ENCODE results near the gene ECEL1.

Gene ECEL1

DNA sequence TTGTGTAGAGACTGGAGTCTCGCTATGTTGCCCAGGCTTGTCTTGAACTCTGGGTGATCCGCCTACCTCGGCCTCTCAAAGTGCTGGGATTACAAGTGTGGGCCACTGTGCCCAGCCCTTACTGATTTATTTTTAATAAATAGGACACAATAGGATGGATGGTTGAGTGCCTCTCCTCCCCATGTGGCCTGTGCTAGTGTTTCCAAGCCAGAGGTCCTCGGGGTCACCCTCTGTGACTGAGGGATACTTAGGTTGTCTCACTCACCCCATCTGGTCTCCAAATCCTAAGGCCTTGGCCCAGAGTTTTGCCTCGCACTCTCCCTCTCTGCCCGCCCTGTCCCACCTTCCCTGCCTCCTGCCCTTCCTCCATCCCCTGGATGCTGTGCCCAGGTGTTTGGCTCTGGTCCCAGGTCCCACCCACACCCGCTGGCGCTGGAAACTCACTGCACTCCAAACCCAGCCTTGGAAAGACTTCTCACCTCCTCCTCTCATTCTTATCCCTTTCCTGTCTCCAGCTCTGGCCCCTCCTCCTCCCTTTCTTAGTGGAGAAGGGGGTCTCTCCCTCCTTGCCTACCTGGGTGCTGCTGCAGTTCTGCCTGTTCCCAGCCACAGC is 4.7 kb upstream of the ECEL1 start:
- Histone ChIP-seq H3K36me3 (ENCODE audit: insufficient read depth, low read length) (no peaks in the 10 kb centered on the region), H3K4me1 (ENCODE audit: insufficient read depth, low read length) (no peaks in the 10 kb centered on the region), H3K27me3 (ENCODE audit: insufficient read depth, low read length, poor library complexity) (peaks cover 3% of the 10 kb centered on the region), H3K27ac (ENCODE audit: low read length) (no peak overlapping the region), H3K9me3 (ENCODE audit: insufficient read depth, low read length, severe bottlenecking) (no peaks in the 10 kb centered on the region), H3K4me2 (ENCODE audit: insufficient read depth, low read length) (no peak overlapping the region), H3K4me3 (ENCODE audit: low read depth in 1 of 2, low read length in 2 of 2) (no peak overlapping the region), H3K9ac (ENCODE audit: low read depth, low read length) (no peak overlapping the region), H3K79me2 (ENCODE audit: insufficient read depth, low read length) (no peaks in the 10 kb centered on the region), H4K20me1 (ENCODE audit: insufficient read depth, low read length) (no peaks in the 10 kb centered on the region; the same call in none of the 2 replicates), H2AFZ (ENCODE audit: low read depth, low read length) (no peak overlapping the region)
- TF ChIP-seq, protein P1, sequence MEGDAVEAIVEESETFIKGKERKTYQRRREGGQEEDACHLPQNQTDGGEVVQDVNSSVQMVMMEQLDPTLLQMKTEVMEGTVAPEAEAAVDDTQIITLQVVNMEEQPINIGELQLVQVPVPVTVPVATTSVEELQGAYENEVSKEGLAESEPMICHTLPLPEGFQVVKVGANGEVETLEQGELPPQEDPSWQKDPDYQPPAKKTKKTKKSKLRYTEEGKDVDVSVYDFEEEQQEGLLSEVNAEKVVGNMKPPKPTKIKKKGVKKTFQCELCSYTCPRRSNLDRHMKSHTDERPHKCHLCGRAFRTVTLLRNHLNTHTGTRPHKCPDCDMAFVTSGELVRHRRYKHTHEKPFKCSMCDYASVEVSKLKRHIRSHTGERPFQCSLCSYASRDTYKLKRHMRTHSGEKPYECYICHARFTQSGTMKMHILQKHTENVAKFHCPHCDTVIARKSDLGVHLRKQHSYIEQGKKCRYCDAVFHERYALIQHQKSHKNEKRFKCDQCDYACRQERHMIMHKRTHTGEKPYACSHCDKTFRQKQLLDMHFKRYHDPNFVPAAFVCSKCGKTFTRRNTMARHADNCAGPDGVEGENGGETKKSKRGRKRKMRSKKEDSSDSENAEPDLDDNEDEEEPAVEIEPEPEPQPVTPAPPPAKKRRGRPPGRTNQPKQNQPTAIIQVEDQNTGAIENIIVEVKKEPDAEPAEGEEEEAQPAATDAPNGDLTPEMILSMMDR (IDR thresholded peaks at IDR 0.05; ENCODE audit: borderline replicate concordance, extremely low read depth, low read length, poor library complexity, severe bottlenecking), result no peak
- no peak for TF ChIP-seq EZH2 (IDR thresholded peaks at IDR 0.05; ENCODE audit: borderline replicate concordance, low read depth, low read length, severe bottlenecking)
- DNase-seq, result no peak
- ATAC-seq (ENCODE audit: insufficient read depth, low read depth), result no peak

DNA sequence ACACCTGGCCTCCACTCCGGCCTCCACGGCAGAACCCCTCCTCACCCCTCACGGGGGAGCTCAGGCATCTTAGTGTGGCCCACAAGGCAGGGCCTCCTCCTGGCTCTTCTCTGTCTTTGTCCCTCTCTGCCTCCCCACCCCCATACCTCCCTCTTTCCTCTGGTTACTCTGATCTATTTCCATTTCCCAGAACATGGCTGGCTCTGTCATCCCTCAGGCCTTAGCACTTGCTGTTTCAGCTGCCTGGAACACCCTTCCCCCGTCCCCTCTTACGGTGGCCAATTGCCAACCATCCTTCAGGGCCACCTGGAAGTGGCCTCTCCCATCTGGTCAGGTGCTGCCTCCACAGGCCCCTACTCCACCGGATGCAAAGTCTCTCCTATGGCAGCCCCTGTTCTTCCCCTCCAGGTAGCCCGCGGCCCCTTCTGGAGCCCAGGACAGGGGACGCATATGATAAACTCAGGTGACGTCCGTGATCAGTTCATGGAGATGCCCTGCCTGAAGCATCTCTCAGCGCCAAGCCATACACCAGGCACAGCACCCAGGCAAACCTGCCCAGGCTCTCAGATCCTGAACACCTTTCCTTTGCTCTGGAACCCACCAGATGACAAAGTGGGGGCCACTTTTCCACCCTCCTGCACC is 3.6 kb upstream of the ECEL1 start:
- no peaks in the 10 kb centered on the region for H3K4me1 ChIP-seq (ENCODE audit: insufficient read depth, low read length)
- no peak overlapping the region for H3K4me3 ChIP-seq (ENCODE audit: low read depth in 1 of 2, low read length in 2 of 2)
- no peaks in the 10 kb centered on the region for H3K79me2 ChIP-seq (ENCODE audit: insufficient read depth, low read length)
- H3K27ac ChIP-seq (ENCODE audit: low read length), result no peak overlapping the region
- no peak for DNase-seq
- H3K36me3 ChIP-seq (ENCODE audit: insufficient read depth, low read length), result no peaks in the 10 kb centered on the region
- no peak for ATAC-seq (ENCODE audit: insufficient read depth, low read depth)
- H3K9me3 ChIP-seq (ENCODE audit: insufficient read depth, low read length, severe bottlenecking), result no peaks in the 10 kb centered on the region
- no peak for TF ChIP-seq EZH2 (IDR thresholded peaks at IDR 0.05; ENCODE audit: borderline replicate concordance, low read depth, low read length, severe bottlenecking)
- TF ChIP-seq, protein P1 (IDR thresholded peaks at IDR 0.05; ENCODE audit: borderline replicate concordance, extremely low read depth, low read length, poor library complexity, severe bottlenecking), result no peak
- no peak overlapping the region for H3K9ac ChIP-seq (ENCODE audit: low read depth, low read length)
- H2AFZ ChIP-seq (ENCODE audit: low read depth, low read length), result no peak overlapping the region
- H3K4me2 ChIP-seq (ENCODE audit: insufficient read depth, low read length), result no peak overlapping the region
- H4K20me1 ChIP-seq (ENCODE audit: insufficient read depth, low read length), result no peaks in the 10 kb centered on the region; the same call in none of the 2 replicates
- peaks cover 3% of the 10 kb centered on the region for H3K27me3 ChIP-seq (ENCODE audit: insufficient read depth, low read length, poor library complexity)

DNA sequence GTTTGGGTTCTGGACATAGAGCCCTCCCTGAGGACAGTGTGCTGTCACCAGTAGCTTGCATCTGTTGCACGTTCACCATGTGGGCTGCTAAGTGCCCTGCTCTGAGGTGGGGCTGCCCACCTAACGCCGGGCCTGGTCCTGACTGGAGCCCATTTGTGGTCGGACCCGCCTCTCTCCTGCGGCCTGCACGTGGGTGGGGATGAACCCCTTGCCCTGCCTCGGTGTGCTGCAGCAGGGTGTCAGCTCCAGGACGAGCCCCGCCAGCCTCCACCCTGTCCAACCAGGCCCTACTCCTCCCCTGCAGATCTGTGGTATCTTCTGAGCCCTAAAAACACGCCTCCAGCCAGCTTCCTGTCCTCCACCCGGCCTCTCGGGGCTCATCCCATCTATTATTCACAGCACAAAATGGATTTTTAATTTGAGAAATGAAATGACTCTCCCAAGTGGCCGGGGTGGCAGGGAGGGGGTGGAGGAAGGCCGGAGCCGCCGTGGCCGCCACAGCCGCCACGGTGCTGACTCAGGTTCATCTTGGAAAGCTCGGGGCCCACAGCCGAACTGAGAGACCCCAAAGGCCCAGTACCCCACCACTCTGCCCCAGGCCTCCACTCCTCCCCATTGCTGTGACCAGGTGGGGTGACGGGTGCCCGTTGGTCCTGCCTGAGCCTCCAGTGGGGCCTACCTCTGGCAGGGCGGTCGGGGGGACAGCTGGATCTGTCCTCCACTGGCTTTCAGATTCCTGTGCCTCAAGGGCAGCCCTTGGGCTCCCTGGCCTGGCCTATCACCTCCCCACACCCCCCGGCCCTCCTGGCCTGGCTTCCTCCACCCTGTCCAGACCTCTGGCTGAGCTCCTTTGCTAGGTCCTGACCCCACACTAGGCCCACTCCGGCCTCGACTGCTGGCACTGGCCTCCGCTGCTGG is 2.8 kb upstream of the ECEL1 start:
- no peak for ATAC-seq (ENCODE audit: insufficient read depth, low read depth)
- TF ChIP-seq, protein P1 (IDR thresholded peaks at IDR 0.05; ENCODE audit: borderline replicate concordance, extremely low read depth, low read length, poor library complexity, severe bottlenecking), result no peak
- no peak for TF ChIP-seq EZH2 (IDR thresholded peaks at IDR 0.05; ENCODE audit: borderline replicate concordance, low read depth, low read length, severe bottlenecking)
- H3K36me3 ChIP-seq (ENCODE audit: insufficient read depth, low read length), result no peaks in the 10 kb centered on the region
- no peak overlapping the region for H3K4me2 ChIP-seq (ENCODE audit: insufficient read depth, low read length)
- no peak overlapping the region for H2AFZ ChIP-seq (ENCODE audit: low read depth, low read length)
- no peaks in the 10 kb centered on the region for H3K4me1 ChIP-seq (ENCODE audit: insufficient read depth, low read length)
- no peak overlapping the region for H3K4me3 ChIP-seq (ENCODE audit: low read depth in 1 of 2, low read length in 2 of 2)
- no peaks in the 10 kb centered on the region for H3K9me3 ChIP-seq (ENCODE audit: insufficient read depth, low read length, severe bottlenecking)
- peaks cover 1% of the 10 kb centered on the region for H3K27me3 ChIP-seq (ENCODE audit: insufficient read depth, low read length, poor library complexity)
- H3K79me2 ChIP-seq (ENCODE audit: insufficient read depth, low read length), result no peaks in the 10 kb centered on the region
- no peak for DNase-seq
- H4K20me1 ChIP-seq (ENCODE audit: insufficient read depth, low read length), result no peaks in the 10 kb centered on the region; the same call in none of the 2 replicates
- H3K27ac ChIP-seq (ENCODE audit: low read length), result no peak overlapping the region
- no peak overlapping the region for H3K9ac ChIP-seq (ENCODE audit: low read depth, low read length)

Measured in DND-41 (cell line).